ENCODE results near the gene PLEKHH3.

Gene PLEKHH3, protein sequence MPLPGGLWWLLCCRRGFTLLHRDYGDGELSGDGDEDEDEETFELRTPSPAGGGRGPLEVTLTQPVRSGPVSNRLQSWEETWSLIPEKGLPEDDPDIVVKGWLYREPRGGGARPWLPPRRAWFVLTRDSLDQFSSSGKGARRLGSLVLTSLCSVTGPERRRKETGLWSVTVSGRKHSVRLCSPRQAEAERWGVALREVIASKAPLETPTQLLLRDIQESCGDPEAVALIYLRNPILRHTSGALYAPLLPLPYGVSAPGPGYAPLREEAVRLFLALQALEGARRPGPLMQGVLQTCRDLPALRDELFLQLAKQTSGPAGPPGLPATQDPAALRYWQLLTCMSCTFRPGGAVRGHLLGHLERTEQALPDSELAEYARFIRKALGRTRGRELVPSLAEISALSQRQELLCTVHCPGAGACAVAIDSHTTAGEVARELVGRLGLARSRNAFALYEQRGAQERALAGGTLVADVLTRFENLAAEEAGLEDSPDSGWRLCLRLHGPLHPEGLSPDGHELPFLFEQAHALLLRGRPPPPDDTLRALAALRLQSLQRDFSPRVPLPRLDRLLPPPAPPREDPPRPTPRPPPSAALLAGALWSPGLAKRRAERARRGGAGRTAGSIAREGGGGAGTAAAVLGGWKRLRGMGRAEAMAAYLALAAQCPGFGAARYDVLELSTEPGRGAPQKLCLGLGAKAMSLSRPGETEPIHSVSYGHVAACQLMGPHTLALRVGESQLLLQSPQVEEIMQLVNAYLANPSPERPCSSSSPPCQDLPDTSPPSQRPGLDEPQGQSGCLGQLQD

DNA sequence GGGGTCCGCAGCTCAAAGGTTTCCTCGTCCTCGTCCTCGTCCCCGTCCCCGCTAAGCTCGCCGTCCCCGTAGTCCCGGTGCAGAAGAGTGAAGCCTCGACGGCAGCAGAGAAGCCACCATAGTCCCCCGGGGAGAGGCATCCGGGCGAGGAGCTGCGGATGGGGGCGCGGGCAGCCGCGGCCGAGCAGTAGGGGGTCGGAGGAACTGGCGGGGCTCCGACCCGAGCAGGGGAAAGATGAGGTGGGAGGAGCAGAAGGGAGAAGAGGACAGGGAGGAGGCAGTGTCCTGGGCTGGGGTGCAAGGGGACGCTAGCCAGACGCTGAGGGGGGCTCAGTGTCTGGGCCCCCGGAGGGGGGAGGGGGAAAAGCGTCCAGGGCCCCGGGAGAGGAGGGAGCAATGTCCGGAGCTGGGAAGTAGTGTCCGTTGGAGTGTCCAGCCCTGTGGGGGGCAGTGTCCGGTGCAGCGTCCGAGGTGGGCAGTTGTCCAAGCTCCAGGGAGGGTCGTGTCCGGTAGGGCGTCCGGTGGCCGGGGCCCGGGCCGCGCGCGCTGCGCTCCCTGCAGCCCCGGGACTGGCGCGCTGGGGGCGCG, at the start of gene PLEKHH3:
TSS of gene PLEKHH3 (minus strand) at position 571 of the 588 bp plus-strand sequence. CDS start at position 140, 431 bp downstream.
- DNase-seq (ENCODE audit: low spot score): no peak

- DNase-seq (ENCODE audit: low spot score): no peak
These were observed 48.3 kb upstream of the PLEKHH3 start for GRCh38 chr17:42725143-42725542.

- no peak for DNase-seq (ENCODE audit: low spot score)
These were observed 46.8 kb upstream of the PLEKHH3 start for GRCh38 chr17:42723636-42724035.

DNA sequence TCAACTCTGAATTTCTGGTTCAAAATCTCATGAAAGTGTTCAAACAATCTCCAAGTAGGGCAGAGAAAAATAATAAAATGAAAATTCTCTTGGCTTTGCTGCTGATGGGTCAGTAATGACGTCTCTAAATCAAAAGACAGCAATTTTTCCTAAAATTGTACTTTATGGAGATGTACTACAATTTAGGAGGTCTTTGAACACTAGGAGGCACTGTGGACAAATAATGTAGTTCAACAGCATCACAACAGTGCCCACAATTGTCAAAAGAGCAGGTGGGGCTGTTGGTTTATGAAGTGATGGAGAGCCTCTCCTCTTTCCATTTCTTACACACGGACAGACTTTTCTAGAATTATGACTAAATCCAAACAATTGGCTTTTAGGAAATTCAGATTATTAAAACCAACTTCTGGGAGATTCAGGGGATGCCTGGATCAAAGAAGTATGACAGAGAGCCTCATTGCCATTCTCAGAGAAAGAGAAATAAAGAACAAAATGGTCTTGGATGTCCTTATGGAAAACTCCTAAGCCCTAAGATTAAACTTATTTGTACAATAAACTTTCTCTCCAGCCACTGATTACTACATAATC, 44.3 kb upstream of the PLEKHH3 start:
- DNase-seq (ENCODE audit: low spot score): peak; percentile 56

DNA sequence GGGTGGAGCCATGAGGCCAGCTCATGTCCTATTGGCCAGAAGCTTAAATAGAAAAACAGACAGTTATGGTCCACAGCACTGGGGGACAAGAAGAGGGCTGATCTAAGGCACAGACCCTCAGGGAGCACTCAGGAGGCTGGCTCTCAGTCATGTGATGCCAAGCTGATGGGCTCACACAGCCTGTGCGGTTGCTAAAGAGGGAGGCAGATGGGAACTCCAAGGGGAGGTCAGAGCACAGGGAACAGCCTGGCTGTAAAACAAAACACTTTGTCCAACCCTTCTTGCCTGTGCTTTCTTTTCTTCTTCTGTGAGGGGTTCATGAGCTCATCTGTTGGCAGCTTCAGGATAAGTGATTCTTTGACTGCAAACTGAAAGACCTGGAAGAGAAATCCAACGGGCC, 32.8 kb upstream of the PLEKHH3 start:
- no peak for DNase-seq (ENCODE audit: low spot score)

DNA sequence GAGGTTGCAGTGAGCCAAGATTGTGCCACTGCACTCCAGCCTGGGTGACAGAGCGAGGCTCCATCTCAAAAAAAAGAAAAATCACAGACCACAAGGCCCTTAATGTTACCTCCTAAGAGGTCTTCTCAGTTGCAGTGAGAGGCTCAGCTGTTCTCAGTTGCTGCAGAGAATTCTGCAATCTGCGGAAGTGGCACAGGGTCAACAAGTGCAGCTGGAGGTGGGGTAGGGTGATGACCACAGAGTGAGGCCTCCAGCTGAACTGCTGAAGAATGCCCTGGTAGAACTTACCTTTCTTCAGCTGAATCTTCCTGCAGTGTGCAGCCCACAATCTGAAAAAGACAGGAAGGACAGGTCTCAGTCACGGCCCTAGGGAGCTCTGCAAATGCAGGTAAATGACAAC, 31.8 kb upstream of the PLEKHH3 start:
- no peak for DNase-seq (ENCODE audit: low spot score)

DNA sequence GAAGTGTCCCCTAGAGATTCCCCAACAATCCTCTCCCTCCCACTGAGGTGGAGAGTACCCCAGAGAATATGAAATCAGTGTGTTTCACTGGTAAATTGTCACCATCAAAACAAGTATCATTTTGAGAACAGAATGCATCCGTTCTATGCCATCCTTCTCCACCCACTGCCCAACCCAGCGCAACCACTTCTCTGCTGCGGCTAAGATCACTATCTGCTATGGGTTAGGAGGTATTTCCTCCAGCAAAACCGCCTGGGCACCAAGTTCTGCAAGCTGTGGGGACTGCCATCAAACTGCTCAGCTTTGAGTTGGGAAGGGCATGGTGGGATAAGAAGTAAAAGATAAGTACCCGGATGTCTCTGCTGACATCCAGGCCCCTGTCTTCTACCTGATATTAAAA, 29.9 kb upstream of the PLEKHH3 start:
- DNase-seq (ENCODE audit: low spot score): no peak

DNA sequence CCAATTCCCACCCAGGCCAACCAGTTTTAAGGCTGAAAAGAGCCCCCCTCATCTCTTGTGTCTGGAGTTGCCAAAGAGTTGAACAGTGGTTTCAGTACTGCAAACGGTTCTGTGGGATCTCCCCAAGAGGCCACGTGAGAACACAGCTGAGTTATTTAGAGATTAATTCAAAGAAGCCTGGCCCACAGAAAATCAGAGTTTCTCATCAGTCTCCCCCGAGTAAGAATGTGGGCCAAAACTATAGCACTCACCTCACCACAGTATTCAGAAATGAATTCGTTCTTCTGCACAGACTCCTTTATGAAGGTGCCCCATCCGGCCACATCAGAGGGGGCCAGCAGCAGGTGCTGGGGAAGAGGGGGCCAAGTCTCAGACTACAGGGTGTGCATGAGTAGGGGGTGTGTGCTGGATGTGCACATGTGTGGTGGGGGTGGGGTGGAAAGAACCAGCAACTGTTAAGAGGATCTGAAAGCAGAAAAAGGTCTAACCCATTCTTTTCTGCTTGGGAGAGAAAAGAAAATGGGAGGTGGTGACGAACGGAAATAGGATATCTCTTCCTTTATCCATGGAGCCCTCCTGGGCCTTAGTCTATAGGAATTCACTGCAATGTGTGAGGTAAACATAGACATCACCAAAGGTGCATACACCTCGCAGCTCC, 28.2 kb upstream of the PLEKHH3 start:
- DNase-seq (ENCODE audit: low spot score): no peak

- DNase-seq (ENCODE audit: low spot score): no peak
These were observed 27.7 kb upstream of the PLEKHH3 start for GRCh38 chr17:42704490-42704836.

- no peak for DNase-seq (ENCODE audit: low spot score)
These were observed 25.7 kb upstream of the PLEKHH3 start for GRCh38 chr17:42702446-42702845.

- DNase-seq (ENCODE audit: low spot score): no peak
These were observed 23.9 kb upstream of the PLEKHH3 start for GRCh38 chr17:42700586-42701289.

DNA sequence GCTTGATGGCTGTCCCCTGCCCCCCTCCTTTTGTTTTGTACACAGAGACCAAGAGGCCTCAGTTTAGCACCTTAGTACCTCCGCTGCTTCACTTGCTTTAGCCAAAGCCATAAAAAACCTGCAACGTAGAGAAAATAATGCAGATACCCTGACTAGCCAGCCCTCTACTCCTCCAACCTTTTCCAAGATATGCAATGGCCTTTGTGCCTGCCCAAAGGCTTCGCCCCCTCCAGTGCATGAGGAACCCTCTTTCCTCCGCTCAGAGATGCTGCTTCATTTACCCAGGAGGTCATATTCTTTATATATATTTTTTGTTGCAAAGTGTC, 22.6 kb upstream of the PLEKHH3 start:
- DNase-seq (ENCODE audit: low spot score): no peak

- DNase-seq (ENCODE audit: low spot score): no peak
These were observed 22.1 kb upstream of the PLEKHH3 start for GRCh38 chr17:42698736-42699414.

- DNase-seq (ENCODE audit: low spot score): no peak
These were observed 20.5 kb upstream of the PLEKHH3 start for GRCh38 chr17:42697108-42697811.

DNA sequence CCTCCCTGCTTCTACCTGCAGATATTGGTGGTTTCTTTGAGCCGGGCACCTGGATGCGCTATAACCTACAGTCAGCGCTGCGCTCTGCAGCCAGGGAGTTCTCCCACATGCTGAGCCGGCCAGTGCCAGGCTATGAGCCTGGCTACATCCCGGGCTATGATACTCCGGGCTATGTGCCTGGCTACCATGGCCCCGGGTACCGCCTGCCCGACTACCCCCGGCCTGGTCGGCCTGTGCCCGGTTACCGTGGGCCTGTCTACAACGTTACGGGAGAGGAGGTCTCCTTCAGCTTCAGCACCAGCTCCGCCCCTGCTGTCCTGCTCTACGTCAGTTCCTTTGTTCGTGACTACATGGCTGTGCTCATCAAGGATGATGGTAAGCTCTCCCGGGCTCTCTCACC, 18.7 kb upstream of the PLEKHH3 start:
- DNase-seq (ENCODE audit: low spot score): no peak

- DNase-seq (ENCODE audit: low spot score): no peak
These were observed 17.7 kb upstream of the PLEKHH3 start for GRCh38 chr17:42694524-42694923.

GRCh38 chr17:42692489-42692888, 15.7 kb upstream of the PLEKHH3 start:
- no peak for DNase-seq (ENCODE audit: low spot score)

DNA sequence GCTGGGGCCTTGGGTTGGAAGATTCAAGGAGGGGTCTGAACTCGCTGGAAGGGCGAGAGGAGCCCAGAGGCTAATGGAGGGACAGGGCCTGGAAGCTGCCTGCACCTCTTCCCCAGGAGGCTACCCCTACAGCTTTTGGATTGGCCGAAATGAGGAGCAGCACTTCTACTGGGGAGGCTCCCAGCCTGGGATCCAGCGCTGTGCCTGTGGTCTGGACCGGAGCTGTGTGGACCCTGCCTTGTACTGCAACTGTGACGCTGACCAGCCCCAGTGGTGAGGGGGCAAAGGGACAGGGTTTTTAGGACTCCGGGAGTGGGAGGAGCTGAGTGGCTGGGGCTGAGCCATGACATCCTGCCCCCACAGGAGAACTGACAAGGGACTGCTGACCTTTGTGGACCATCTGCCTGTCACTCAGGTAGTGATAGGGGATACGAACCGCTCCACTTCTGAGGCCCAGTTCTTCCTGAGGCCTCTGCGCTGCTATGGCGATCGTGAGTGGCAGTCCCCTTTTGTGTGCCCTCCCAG, 14.3 kb upstream of the PLEKHH3 start:
- no peak for DNase-seq (ENCODE audit: low spot score)

- no peak for DNase-seq (ENCODE audit: low spot score)
These were observed 13.8 kb upstream of the PLEKHH3 start for GRCh38 chr17:42690596-42690995.

DNA sequence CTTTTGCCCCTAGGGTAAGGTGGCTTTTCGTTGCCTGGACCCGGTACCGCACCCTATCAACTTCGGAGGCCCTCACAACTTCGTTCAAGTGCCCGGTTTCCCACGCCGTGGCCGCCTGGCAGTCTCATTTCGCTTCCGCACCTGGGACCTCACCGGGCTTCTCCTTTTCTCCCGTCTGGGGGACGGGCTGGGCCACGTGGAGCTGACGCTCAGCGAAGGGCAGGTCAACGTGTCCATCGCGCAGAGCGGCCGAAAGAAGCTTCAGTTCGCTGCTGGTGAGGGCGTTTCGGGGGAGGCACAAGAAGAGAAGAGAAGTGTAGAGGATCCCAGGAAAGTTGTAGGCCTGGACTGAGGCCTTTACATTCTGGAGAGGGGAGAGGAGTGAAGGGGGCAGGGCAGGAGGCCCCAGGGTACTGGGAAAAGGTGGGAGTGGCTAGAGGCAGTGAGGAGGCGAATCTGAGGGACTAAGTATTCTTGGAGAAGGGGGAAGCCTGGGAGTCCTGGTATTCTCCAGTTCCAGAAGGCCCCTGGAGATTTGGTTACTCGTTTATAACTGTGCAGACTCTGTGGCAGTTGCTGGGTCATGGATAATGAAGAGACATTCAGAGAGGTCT, 11.0 kb upstream of the PLEKHH3 start:
- no peak for DNase-seq (ENCODE audit: low spot score)

Measured in SW480 (cell line).